Activated B cell treated with CpG ODN at 0.5 μM for 24 hours (primary cell): ENCODE measurements around the gene FAM53B. TPM values are rescaled to one million over a fixed set of nuclear protein-coding genes. Genes with fewer than 3 reads are reported as not detected.
A peak's percentile ranks its signal among the peaks of the same experiment; 100 is the strongest.

Experiments used
- ATAC-seq: fragments of 200-7000 bp; cut with Tn5 transposase; one replicate; pipeline ENCODE4 v1.10.0; 2021; ENCODE audit warnings: low read depth, mild to moderate bottlenecking, moderate library complexity
- CTCF ChIA-PET: fragments of 350-600 bp; sonication (Branson Sonifier 250); formaldehyde crosslinking; loops from one replicate; lab custom pipeline; 2021; ENCODE audit warnings: antibody characterized with exemption; lab: Charles Lee
- POLR2A ChIA-PET: fragments of 350-600 bp; sonication (Branson Sonifier 250); formaldehyde crosslinking; loops from one replicate; lab custom pipeline; 2021; ENCODE audit warnings: antibody characterized with exemption; lab: Charles Lee
- DNase-seq: peaks from one replicate; pipeline ENCODE4 v3.0.0; 2022
- H3K27ac Mint-ChIP-seq: one replicate; pipeline ENCODE4 v1.8.0; 2020; ENCODE audit warnings: mixed read lengths
- H3K27me3 Mint-ChIP-seq: one replicate; pipeline ENCODE4 v1.8.0; 2021; ENCODE audit warnings: mixed read lengths
- H3K36me3 Mint-ChIP-seq: one replicate; pipeline ENCODE4 v1.8.0; 2021; ENCODE audit warnings: low read depth, mixed read lengths
- H3K4me1 Mint-ChIP-seq: one replicate; pipeline ENCODE4 v1.8.0; 2021; ENCODE audit warnings: mixed read lengths
- H3K4me3 Mint-ChIP-seq: one replicate; pipeline ENCODE4 v1.8.0; 2020; ENCODE audit warnings: mild to moderate bottlenecking, mixed read lengths
- H3K9me3 Mint-ChIP-seq: one replicate; pipeline ENCODE4 v1.8.0; 2020; ENCODE audit warnings: mixed read lengths
- intact Hi-C: fragments of 100-400 bp; cut with micrococcal nuclease; formaldehyde crosslinking; loops from one replicate; pipeline ENCODE4 v1.15.1; 2024
- total RNA-seq: library from RNA; stranded (reverse); gene quantifications from 2 replicates; pipeline ENCODE4 v1.2.3, GENCODE V29; 2022
- TF ChIP-seq, protein P1 (sequence below): fragments of 200-600 bp; IDR thresholded peaks from one replicate; pipeline ENCODE4 v1.8.0; 2022; ENCODE audit warnings: antibody characterized with exemption, mild to moderate bottlenecking

FAM53B gene
- total RNA-seq, 1 donor from 2014 or later: 73.9 TPM

DNA sequence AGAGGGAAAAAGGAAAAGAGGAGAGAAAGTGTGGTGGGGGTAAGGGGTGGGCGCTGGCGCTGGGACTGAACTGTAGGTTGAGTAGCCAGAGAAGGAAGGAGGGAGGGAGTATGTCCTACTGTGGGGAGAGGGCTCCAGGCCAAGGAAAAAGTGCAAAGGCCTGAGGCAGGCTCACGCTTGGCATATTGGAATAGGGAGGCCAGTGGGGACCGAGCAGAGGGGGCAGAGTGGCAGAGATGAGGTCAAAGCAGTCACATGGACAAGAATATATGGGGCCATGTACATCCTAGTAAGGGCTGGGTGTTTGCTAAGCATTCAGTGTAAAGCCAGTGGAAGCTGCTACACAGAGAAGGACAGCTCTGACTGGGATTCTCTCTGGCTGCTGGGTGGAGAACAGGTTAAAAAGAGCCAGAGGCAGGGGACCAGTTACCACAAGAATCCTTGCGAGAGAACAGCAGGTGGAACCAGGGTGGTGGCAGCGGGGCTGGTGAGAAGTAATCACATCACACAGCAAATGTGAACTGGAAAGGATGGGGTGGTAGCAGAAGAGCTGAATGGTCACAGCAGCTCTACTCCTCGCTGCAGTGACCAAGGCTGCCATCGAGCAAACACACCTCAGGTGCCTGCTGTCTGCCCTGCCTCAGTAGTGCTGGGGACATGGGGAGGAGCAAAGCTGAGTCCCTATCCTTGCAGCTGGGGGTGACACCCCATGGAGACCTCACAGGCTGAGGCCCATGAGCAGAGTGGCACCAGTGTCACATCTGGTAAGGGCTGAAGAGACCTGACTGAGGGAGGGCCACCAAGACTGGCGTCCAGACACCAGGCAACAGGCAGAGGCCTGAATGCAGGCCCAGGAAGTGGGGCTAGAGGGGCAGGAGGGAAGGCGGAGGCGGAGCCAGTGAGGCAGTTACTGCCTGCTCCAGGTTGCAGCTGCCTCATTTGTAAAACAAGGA is 39.5 kb downstream of the FAM53B start:
- peak overlapping the region; percentile 96 for H3K27ac Mint-ChIP-seq
- DNase-seq: no peak
- H3K4me3 Mint-ChIP-seq: no peak overlapping the region
- intact Hi-C loops: no loop called here
- TF ChIP-seq, protein P1, sequence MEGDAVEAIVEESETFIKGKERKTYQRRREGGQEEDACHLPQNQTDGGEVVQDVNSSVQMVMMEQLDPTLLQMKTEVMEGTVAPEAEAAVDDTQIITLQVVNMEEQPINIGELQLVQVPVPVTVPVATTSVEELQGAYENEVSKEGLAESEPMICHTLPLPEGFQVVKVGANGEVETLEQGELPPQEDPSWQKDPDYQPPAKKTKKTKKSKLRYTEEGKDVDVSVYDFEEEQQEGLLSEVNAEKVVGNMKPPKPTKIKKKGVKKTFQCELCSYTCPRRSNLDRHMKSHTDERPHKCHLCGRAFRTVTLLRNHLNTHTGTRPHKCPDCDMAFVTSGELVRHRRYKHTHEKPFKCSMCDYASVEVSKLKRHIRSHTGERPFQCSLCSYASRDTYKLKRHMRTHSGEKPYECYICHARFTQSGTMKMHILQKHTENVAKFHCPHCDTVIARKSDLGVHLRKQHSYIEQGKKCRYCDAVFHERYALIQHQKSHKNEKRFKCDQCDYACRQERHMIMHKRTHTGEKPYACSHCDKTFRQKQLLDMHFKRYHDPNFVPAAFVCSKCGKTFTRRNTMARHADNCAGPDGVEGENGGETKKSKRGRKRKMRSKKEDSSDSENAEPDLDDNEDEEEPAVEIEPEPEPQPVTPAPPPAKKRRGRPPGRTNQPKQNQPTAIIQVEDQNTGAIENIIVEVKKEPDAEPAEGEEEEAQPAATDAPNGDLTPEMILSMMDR: no peak
- no peaks in the 10 kb centered on the region for H3K27me3 Mint-ChIP-seq
- peaks cover 68% of the 10 kb centered on the region for H3K36me3 Mint-ChIP-seq
- H3K9me3 Mint-ChIP-seq: no peaks in the 10 kb centered on the region
- ChIA-PET POLR2A (interaction anchor here (0.8 to 7.8 kb wide), 8 partner anchors 10 to 103 kb away, joined by 3 to 78 read pairs (median 4); no protein-coding TSS in a partner anchor), CTCF (interaction anchor here (1.2 to 3.2 kb wide), 4 partner anchors 8 to 37 kb away, joined by 5 to 19 read pairs (median 10); no protein-coding TSS in a partner anchor)
- peak; percentile 18 for ATAC-seq
- H3K4me1 Mint-ChIP-seq: peaks cover 99% of the 10 kb centered on the region

DNA sequence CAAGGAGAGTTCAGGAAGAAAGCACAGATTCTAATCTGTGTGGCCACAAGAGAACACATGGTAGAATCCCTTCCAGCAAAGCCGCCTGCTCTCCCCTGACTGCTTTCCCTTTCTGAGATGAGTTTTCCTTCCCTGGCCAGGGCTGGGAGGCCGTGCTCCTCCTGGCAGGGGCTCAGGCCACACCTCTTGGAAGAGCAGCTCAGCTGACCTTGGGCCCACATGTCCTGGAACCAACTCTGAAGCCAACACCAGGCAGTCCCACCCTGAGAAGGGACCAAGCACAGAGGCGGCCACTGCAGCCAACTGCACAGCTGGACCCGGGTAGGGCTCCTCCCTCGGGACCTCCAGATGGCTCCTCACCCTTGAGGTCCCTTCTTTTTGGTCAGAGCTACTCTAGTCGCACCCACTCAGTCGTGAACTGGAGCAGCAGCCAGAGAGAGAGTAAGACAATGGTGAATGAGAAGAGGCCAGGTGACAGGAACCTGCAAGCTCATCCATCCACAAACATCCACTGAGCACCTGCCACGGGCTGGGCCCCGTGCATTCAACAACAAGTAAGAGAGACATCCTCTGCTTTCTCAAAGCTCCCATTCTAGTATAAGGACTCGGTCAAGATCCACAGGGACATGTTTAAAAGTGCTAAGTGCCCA is 40.3 kb downstream of the FAM53B start:
- ATAC-seq (no peak), DNase-seq (no peak)
- intact Hi-C loops: no loop called here
- TF ChIP-seq, protein P1: no peak
- peaks cover 99% of the 10 kb centered on the region for H3K4me1 Mint-ChIP-seq
- peak overlapping the region; percentile 96 for H3K27ac Mint-ChIP-seq
- no peaks in the 10 kb centered on the region for H3K27me3 Mint-ChIP-seq
- POLR2A ChIA-PET: interaction anchor here (0.6 to 7.8 kb wide), 6 partner anchors 10 to 102 kb away, joined by 3 to 78 read pairs (median 4); no protein-coding TSS in a partner anchor
- CTCF ChIA-PET: interaction anchor here (1.6 to 3.2 kb wide), 2 partner anchors 15 to 38 kb away, joined by 5 to 15 read pairs; no protein-coding TSS in a partner anchor
- no peak overlapping the region for H3K4me3 Mint-ChIP-seq
- peaks cover 69% of the 10 kb centered on the region for H3K36me3 Mint-ChIP-seq
- no peaks in the 10 kb centered on the region for H3K9me3 Mint-ChIP-seq

DNA sequence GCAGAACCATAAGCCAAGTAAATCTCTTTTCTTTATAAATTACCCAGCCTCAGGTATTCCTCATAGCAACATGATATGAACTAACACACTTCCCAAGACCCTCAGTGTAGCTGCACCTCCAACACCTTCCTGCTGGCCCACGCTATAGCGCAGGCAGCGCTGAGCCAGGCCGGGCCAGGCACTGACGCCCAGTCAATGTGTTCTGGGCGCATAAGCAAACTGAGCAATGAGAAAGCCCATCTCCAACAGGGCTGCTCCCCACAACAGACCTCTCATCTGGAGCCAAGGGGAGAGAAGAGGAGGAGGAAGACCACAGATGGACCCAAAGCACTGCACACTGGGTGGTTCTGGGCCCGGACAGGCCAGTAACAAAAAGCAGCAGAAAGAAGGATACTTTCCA is 40.8 kb downstream of the FAM53B start:
- peaks cover 99% of the 10 kb centered on the region for H3K4me1 Mint-ChIP-seq
- CTCF ChIA-PET: interaction anchor here (1.6 to 3.2 kb wide), 2 partner anchors 16 to 38 kb away, joined by 5 to 15 read pairs; no protein-coding TSS in a partner anchor
- POLR2A ChIA-PET: interaction anchor here (0.6 to 7.8 kb wide), 4 partner anchors 14 to 102 kb away, joined by 3 to 78 read pairs (median 4); no protein-coding TSS in a partner anchor
- DNase-seq (no peak), ATAC-seq (no peak)
- TF ChIP-seq, protein P1: no peak
- H3K27ac Mint-ChIP-seq: peak overlapping the region; percentile 96
- peaks cover 72% of the 10 kb centered on the region for H3K36me3 Mint-ChIP-seq
- H3K9me3 Mint-ChIP-seq: no peaks in the 10 kb centered on the region
- H3K27me3 Mint-ChIP-seq: no peaks in the 10 kb centered on the region
- no peak overlapping the region for H3K4me3 Mint-ChIP-seq
- intact Hi-C loops: no loop called here

DNA sequence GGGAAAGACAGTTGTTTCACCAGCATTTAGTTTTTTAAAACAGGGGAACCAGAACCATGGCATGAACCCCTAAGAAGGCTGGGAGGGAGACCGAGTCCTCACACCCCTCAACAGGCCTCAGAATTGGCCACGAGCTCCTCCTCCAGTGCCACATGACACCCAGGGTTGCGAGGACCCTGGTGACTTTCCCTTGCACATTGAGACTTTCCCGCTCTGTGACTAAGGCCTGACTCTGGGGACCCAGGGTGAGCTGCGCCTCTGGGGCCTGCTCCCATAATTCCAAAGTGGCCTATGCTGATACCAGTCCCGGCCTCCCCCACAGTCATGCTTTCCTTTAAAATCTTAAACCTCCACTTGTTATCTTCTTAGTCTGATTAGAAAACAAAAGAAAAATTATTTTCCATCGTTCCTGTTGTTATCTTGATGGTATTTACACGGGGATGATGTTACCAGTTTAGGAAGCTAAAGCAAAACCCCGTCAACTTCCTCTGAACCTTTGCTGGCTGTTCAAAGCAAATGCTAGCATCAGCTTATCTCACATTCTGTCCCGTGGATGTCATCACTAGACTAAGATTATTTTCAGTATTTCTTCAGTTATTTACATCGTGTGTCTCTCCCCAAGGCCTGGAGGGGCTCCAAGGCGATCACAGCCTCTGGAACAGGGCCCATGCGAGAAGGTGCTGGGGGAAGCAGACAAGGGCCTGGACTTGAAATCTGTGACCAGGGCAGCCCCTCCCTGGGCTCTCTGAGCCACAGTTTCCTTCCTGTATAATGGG is 42.1 kb downstream of the FAM53B start:
- Mint-ChIP-seq H3K27ac (peak overlapping the region; percentile 96), H3K4me3 (peak overlapping the region; percentile 55), H3K4me1 (peaks cover 100% of the 10 kb centered on the region), H3K9me3 (no peaks in the 10 kb centered on the region), H3K36me3 (peaks cover 72% of the 10 kb centered on the region), H3K27me3 (no peaks in the 10 kb centered on the region)
- intact Hi-C loops: no loop called here
- DNase-seq (no peak), ATAC-seq (no peak)
- POLR2A ChIA-PET: interaction anchor here (0.6 to 3.9 kb wide), 18 partner anchors 10 to 172 kb away, joined by 3 to 64 read pairs (median 3); no protein-coding TSS in a partner anchor
- CTCF ChIA-PET: interaction anchor here (0.7 to 3.8 kb wide), 7 partner anchors 12 to 55 kb away, joined by 3 to 20 read pairs (median 4); no protein-coding TSS in a partner anchor
- TF ChIP-seq, protein P1: no peak
